Amniotic stem cell (primary cell): ENCODE data around the gene ANTXR1.

ENCODE experiments used
- DNase-seq: peaks from one replicate; lab custom pipeline; 2025; lab: John Stamatoyannopoulos, UW

ANTXR1 gene

GRCh38 chr2:69013142-69013839 lies at the start of gene ANTXR1:
Gene ANTXR1, plus strand, starts transcription at chr2:69013179. Its CDS starts 321 bp downstream, at chr2:69013500.
- DNase-seq: peak; percentile 71

GRCh38 chr2:68964282-68964681 lies 48.7 kb upstream of the ANTXR1 start:
- DNase-seq: no peak

- DNase-seq: no peak
Measured at GRCh38 chr2:68968221-68968620, 44.8 kb upstream of the ANTXR1 start.

- DNase-seq: no peak
Measured at GRCh38 chr2:68969736-68970490, 43.1 kb upstream of the ANTXR1 start.

GRCh38 chr2:68970566-68971265 lies 42.3 kb upstream of the ANTXR1 start:
- no peak for DNase-seq

- peak; percentile 84 for DNase-seq
Measured at GRCh38 chr2:68971591-68972231, 41.3 kb upstream of the ANTXR1 start.

GRCh38 chr2:68974251-68974650 lies 38.7 kb upstream of the ANTXR1 start, which contains the start of gene GKN1:
Gene GKN1, plus strand, starts transcription at chr2:68974636. Its CDS starts 42 bp downstream, at chr2:68974678.
- DNase-seq: no peak

GRCh38 chr2:68974946-68975665 lies 37.9 kb upstream of the ANTXR1 start:
- DNase-seq: no peak

- no peak for DNase-seq
Measured at GRCh38 chr2:68975844-68976243, 37.1 kb upstream of the ANTXR1 start.

GRCh38 chr2:68977453-68977852 lies 35.5 kb upstream of the ANTXR1 start:
- DNase-seq: no peak

- no peak for DNase-seq
Measured at GRCh38 chr2:68978098-68978497, 34.9 kb upstream of the ANTXR1 start.

GRCh38 chr2:68980956-68981355 lies 32.0 kb upstream of the ANTXR1 start:
- no peak for DNase-seq

- no peak for DNase-seq
Measured at GRCh38 chr2:68987021-68987503, 25.9 kb upstream of the ANTXR1 start.

GRCh38 chr2:68989035-68989434 lies 23.9 kb upstream of the ANTXR1 start:
- DNase-seq: no peak

GRCh38 chr2:68992341-68992740 lies 20.6 kb upstream of the ANTXR1 start:
- no peak for DNase-seq

GRCh38 chr2:68992933-68993332 lies 20.0 kb upstream of the ANTXR1 start:
- DNase-seq: no peak

- no peak for DNase-seq
Measured at GRCh38 chr2:68993660-68994059, 19.3 kb upstream of the ANTXR1 start.

GRCh38 chr2:68994864-68995263 lies 18.1 kb upstream of the ANTXR1 start:
- DNase-seq: no peak

- no peak for DNase-seq
Measured at GRCh38 chr2:68995916-68996315, 17.1 kb upstream of the ANTXR1 start.

GRCh38 chr2:68997401-68997800 lies 15.6 kb upstream of the ANTXR1 start:
- DNase-seq: no peak

GRCh38 chr2:69001879-69002278 lies 11.1 kb upstream of the ANTXR1 start:
- DNase-seq: no peak
